Ecto neural progenitor cell (in vitro differentiated cells): Measurements from ENCODE around the gene CRB2.
"Not testable (repeated sequence)": the region's sequence is repeated elsewhere in the genome, so short reads cannot be mapped to it uniquely, and the experiment has no call there.

ENCODE experiments used
- DNase-seq: peaks from one replicate; pipeline ENCODE4 v3.0.0-alpha.2; 2018; ENCODE audit warnings: low spot score

CRB2 gene

GRCh38 chr9:123380852-123381705, 25.1 kb downstream of the CRB2 start:
- no peak for DNase-seq

GRCh38 chr9:123382653-123383511, 26.9 kb downstream of the CRB2 start:
- no peak for DNase-seq

- DNase-seq: no peak
These were observed 27.6 kb downstream of the CRB2 start for GRCh38 chr9:123383512-123384170.

GRCh38 chr9:123387686-123388085, 31.7 kb downstream of the CRB2 start:
- no peak for DNase-seq

GRCh38 chr9:123389070-123389469, 33.1 kb downstream of the CRB2 start:
- DNase-seq: no peak

GRCh38 chr9:123389698-123390097, 33.7 kb downstream of the CRB2 start:
- no peak for DNase-seq

- DNase-seq: no peak
These were observed 34.5 kb downstream of the CRB2 start for GRCh38 chr9:123390337-123391135.

- no peak for DNase-seq
These were observed 35.2 kb downstream of the CRB2 start for GRCh38 chr9:123391233-123391632.

- no peak for DNase-seq
These were observed 35.9 kb downstream of the CRB2 start for GRCh38 chr9:123391946-123392345.

- DNase-seq: no peak
These were observed 36.8 kb downstream of the CRB2 start for GRCh38 chr9:123392802-123393201.

GRCh38 chr9:123394291-123395235, 38.6 kb downstream of the CRB2 start:
- no peak for DNase-seq

GRCh38 chr9:123395276-123395688, 39.3 kb downstream of the CRB2 start:
- DNase-seq: no peak

- DNase-seq: no peak
These were observed 39.9 kb downstream of the CRB2 start for GRCh38 chr9:123395689-123396511.

GRCh38 chr9:123397975-123398374, 42.0 kb downstream of the CRB2 start:
- no peak for DNase-seq

GRCh38 chr9:123398938-123399337, 42.9 kb downstream of the CRB2 start:
- DNase-seq: not testable (repeated sequence)

- peak; percentile 74 for DNase-seq
These were observed 43.9 kb downstream of the CRB2 start for GRCh38 chr9:123399803-123400378.

- DNase-seq: no peak
These were observed 45.0 kb downstream of the CRB2 start for GRCh38 chr9:123400926-123401503.

- DNase-seq: no peak
These were observed 46.0 kb downstream of the CRB2 start for GRCh38 chr9:123401879-123402513.
